IMR-90 (cell line): ENCODE measurements around the gene D2HGDH. TPM values are rescaled to one million over a fixed set of nuclear protein-coding genes. Genes with fewer than 3 reads are reported as not detected.

Experiments
- ATAC-seq: fragments of 200-7000 bp; cut with Tn5 transposase; 2 replicates; pipeline ENCODE4 v1.9.1; 2020; ENCODE audit warnings: low read depth, mild to moderate bottlenecking, moderate library complexity
- BruUV-seq: library from RNA; stranded (reverse); fragments of 400-500 nt; replicated peaks from 2 replicates; lab custom pipeline; 2021; lab: Mats Ljungman, UMichigan
- CTCF ChIA-PET: fragments of 300-600 bp; formaldehyde crosslinking; extraction: SDS; loops from one replicate; lab custom pipeline; 2021; ENCODE audit warnings: antibody characterized with exemption; lab: Yijun Ruan, JAX
- POLR2A ChIA-PET: fragments of 300-600 bp; sonication (Branson Sonifier 250); formaldehyde crosslinking; loops from one replicate; lab custom pipeline; 2022; ENCODE audit warnings: antibody characterized with exemption; ENCODE audit not compliant: unreplicated experiment; lab: Charles Lee
- DNase-seq: peaks from one replicate; pipeline ENCODE4 v3.0.0; 2013
- H2AFZ ChIP-seq: replicated peaks from 2 replicates; pipeline ENCODE3; 2013; ENCODE audit warnings: low read length, mild to moderate bottlenecking; ENCODE audit not compliant: poor library complexity
- H2AK5ac ChIP-seq: 2 replicates; pipeline ENCODE4 v1.6.1; 2013; ENCODE audit warnings: low read depth, low read length, inconsistent platforms
- H2AK9ac ChIP-seq: replicated peaks from 2 replicates; pipeline ENCODE3; 2013; ENCODE audit warnings: mild to moderate bottlenecking, low read depth, low read length, moderate library complexity; ENCODE audit not compliant: poor library complexity
- H2BK120ac ChIP-seq: 2 replicates; pipeline ENCODE4 v1.6.1; 2013; ENCODE audit warnings: low read depth, low read length, inconsistent platforms
- H2BK15ac ChIP-seq: 3 replicates; pipeline ENCODE4 v1.6.1; 2013; ENCODE audit warnings: low read depth, low read length, inconsistent platforms
- H2BK20ac ChIP-seq: 2 replicates; pipeline ENCODE4 v1.6.1; 2013; ENCODE audit warnings: low read depth, mild to moderate bottlenecking, inconsistent platforms, low read length, moderate library complexity
- H2BK5ac ChIP-seq: 2 replicates; pipeline ENCODE4 v1.6.1; 2013; ENCODE audit warnings: mild to moderate bottlenecking, low read depth, low read length, inconsistent platforms; ENCODE audit not compliant: poor library complexity, severe bottlenecking
- H3K14ac ChIP-seq: replicated peaks from 2 replicates; pipeline ENCODE4 v1.6.1; 2013; ENCODE audit warnings: low read depth, low read length, inconsistent platforms
- H3K18ac ChIP-seq: 2 replicates; pipeline ENCODE4 v1.6.1; 2013; ENCODE audit warnings: low read depth, low read length, control low read depth
- H3K23ac ChIP-seq: 2 replicates; pipeline ENCODE4 v1.6.1; 2013; ENCODE audit warnings: low read depth, low read length, inconsistent platforms
- H3K27ac ChIP-seq: 2 replicates; pipeline ENCODE4 v1.5.1; 2013; ENCODE audit warnings: mild to moderate bottlenecking, control low read depth, low read length; ENCODE audit not compliant: insufficient read depth
- H3K27me3 ChIP-seq: 2 replicates; pipeline ENCODE4 v1.6.1; 2013; ENCODE audit warnings: low read length; ENCODE audit not compliant: control insufficient read depth, insufficient read depth
- H3K36me3 ChIP-seq: 2 replicates; pipeline ENCODE4 v1.6.1; 2013; ENCODE audit warnings: low read length, mixed read lengths; ENCODE audit not compliant: control insufficient read depth, insufficient read depth
- H3K4ac ChIP-seq: 2 replicates; pipeline ENCODE4 v1.6.1; 2013; ENCODE audit warnings: low read depth, low read length, inconsistent platforms
- H3K4me1 ChIP-seq: 2 replicates; pipeline ENCODE4 v1.6.1; 2013; ENCODE audit warnings: low read length, mixed read lengths; ENCODE audit not compliant: control insufficient read depth, insufficient read depth
- H3K4me2 ChIP-seq: 2 replicates; pipeline ENCODE4 v1.6.1; 2013; ENCODE audit warnings: low read depth, mild to moderate bottlenecking, control low read depth, low read length, moderate library complexity
- H3K4me3 ChIP-seq: 2 replicates; pipeline ENCODE4 v1.5.1; 2013; ENCODE audit warnings: low read depth, mild to moderate bottlenecking, control low read depth, low read length, moderate library complexity; ENCODE audit not compliant: insufficient read depth
- H3K56ac ChIP-seq: 2 replicates; pipeline ENCODE4 v1.6.1; 2013; ENCODE audit warnings: low read length, inconsistent platforms; ENCODE audit not compliant: insufficient read depth; ENCODE audit errors: extremely low read depth
- H3K79me1 ChIP-seq, 2 experiments: 2 replicates each; pipeline ENCODE4 v1.6.1; 2013; ENCODE audit warnings: low read length in 2 of 2, inconsistent platforms in 1 of 2, low read depth in 1 of 2
- H3K9ac ChIP-seq: 2 replicates; pipeline ENCODE4 v1.6.1; 2013; ENCODE audit warnings: low read depth, low read length, control low read depth
- H3K9me1 ChIP-seq: 2 replicates; pipeline ENCODE4 v1.6.1; 2013; ENCODE audit warnings: low read length, inconsistent platforms; ENCODE audit not compliant: insufficient read depth
- H3K9me3 ChIP-seq: 2 replicates; pipeline ENCODE4 v1.6.1; 2013; ENCODE audit warnings: low read length; ENCODE audit not compliant: control insufficient read depth, insufficient read depth
- H4K20me1 ChIP-seq: 2 replicates; pipeline ENCODE4 v1.6.1; 2013; ENCODE audit warnings: low read length, inconsistent platforms; ENCODE audit not compliant: insufficient read depth
- H4K5ac ChIP-seq: 2 replicates; pipeline ENCODE4 v1.6.1; 2013; ENCODE audit warnings: mild to moderate bottlenecking, low read depth, low read length, control low read depth
- H4K8ac ChIP-seq, 2 experiments: 2 replicates each; pipeline ENCODE4 v1.6.1; 2013; ENCODE audit warnings: low read depth in 2 of 2, low read length in 2 of 2, control low read depth in 1 of 2, inconsistent platforms in 1 of 2
- H4K91ac ChIP-seq: 2 replicates; pipeline ENCODE4 v1.6.1; 2013; ENCODE audit warnings: low read depth, low read length, inconsistent platforms; ENCODE audit not compliant: insufficient read depth
- BHLHE40 ChIP-seq: fragments of 150-350 bp; IDR thresholded peaks from 2 replicates; pipeline ENCODE4 v1.6.1; 2016; ENCODE audit warnings: mild to moderate bottlenecking, low read depth, low read length
- CTCF ChIP-seq: conservative IDR thresholded peaks from 2 replicates; pipeline ENCODE4 v1.5.1; 2012; ENCODE audit warnings: mild to moderate bottlenecking, low read depth, low read length, improper control_type of control experiment
- MAZ ChIP-seq: IDR thresholded peaks from 2 replicates; pipeline ENCODE4 v1.6.1; 2012; ENCODE audit warnings: low read depth, mild to moderate bottlenecking, low read length, improper control_type of control experiment, moderate library complexity, borderline replicate concordance
- NFE2L2 ChIP-seq: fragments of 150-350 bp; IDR thresholded peaks from 2 replicates; pipeline ENCODE4 v1.6.1; 2016; ENCODE audit warnings: low read depth, mild to moderate bottlenecking, low read length
- SMC3 ChIP-seq: fragments of 150-350 bp; IDR thresholded peaks from 2 replicates; pipeline ENCODE4 v1.6.1; 2016; ENCODE audit warnings: low read depth, mild to moderate bottlenecking, antibody characterized with exemption, low read length, moderate library complexity
- USF2 ChIP-seq: fragments of 150-350 bp; IDR thresholded peaks from 2 replicates; pipeline ENCODE4 v1.6.1; 2017; ENCODE audit warnings: mild to moderate bottlenecking, antibody characterized with exemption, low read length, low read depth
- WGBS, 2 experiments: methylation state at CpG; one replicate each; pipeline versions ENCODE4 v1.1.5 to v1.1.7; 2013; ENCODE audit warnings: missing lambda C conversion rate in 2 of 2; ENCODE audit not compliant: insufficient read length in 1 of 2; ENCODE audit errors: extremely low coverage in 2 of 2; 5-methylcytosine and 5-hydroxymethylcytosine counted together
- dilution Hi-C: fragments of 300-500 bp; cut with HindIII; formaldehyde crosslinking; loops from one replicate; pipeline ENCODE4 v1.14.3; 2018; ENCODE audit warnings: low sequenced_read_pairs; ENCODE audit not compliant: unreplicated experiment
- in situ Hi-C: fragments of 300-500 bp; cut with MboI; formaldehyde crosslinking; loops from 3 replicates; pipeline ENCODE4 v1.14.3; 2019; ENCODE audit warnings: low sequenced_read_pairs, inconsistent platforms, mixed read lengths
- intact Hi-C: fragments of 100-400 bp; cut with micrococcal nuclease; formaldehyde crosslinking; loops from 2 replicates; pipeline ENCODE4 v1.10.0; 2022
- polyA plus RNA-seq, 3 experiments: library from polyadenylated mRNA; depleted of rRNA; stranded (reverse); fragments of >200 nt; gene quantifications; 2 replicates each; pipeline ENCODE4 v1.2.3, GENCODE V29; 2012; ENCODE audit warnings: low replicate concordance in 1 of 3
- total RNA-seq: library from RNA; depleted of rRNA; stranded (reverse); fragments of >200 nt; gene quantifications from 2 replicates; pipeline ENCODE4 v1.2.3, GENCODE V29; 2012

Gene D2HGDH
- total and polyA plus RNA-seq, 2 of the 4 experiments (the other 2 are of a cell fraction), result 6.3 to 22.1 TPM

- Histone ChIP-seq H4K8ac (peak overlapping the region; percentile 60 to 82; a peak in 2 of 4 replicates), H2AFZ (peak overlapping the region; percentile 93), H2BK20ac (no peak overlapping the region), H4K91ac (no peak overlapping the region), H2BK15ac (no peak overlapping the region), H3K4me1 (peaks cover 4% of the 10 kb centered on the region; the same call in 1 of the 2 replicates), H3K4me3 (peak overlapping the region; percentile 74), H3K9ac (peak overlapping the region; percentile 6; the same call in 1 of the 2 replicates), H4K5ac (no peak overlapping the region), H3K79me1 (peaks cover 9 to 26% of the 10 kb centered on the region in 2 experiments; a peak in 3 of 4 replicates), H3K4me2 (peak overlapping the region; percentile 40), H3K27ac (peak overlapping the region; percentile 82), H2BK5ac (no peak overlapping the region), H3K36me3 (peaks cover 9% of the 10 kb centered on the region), H3K9me3 (peaks cover 2% of the 10 kb centered on the region; the same call in 1 of the 2 replicates), H2AK9ac (peak overlapping the region; percentile 98), H4K20me1 (peaks cover 16% of the 10 kb centered on the region), H3K4ac (peak overlapping the region; percentile 28; the same call in 1 of the 2 replicates), H3K9me1 (peaks cover 7% of the 10 kb centered on the region; the same call in 1 of the 2 replicates), H3K27me3 (no peaks in the 10 kb centered on the region), H3K56ac (no peak overlapping the region), H3K23ac (no peak overlapping the region), H2AK5ac (0 out of 2 replicates have a peak overlapping the region, but pooled peaks have one; percentile 12), H2BK120ac (no peak overlapping the region), H3K18ac (no peak overlapping the region), H3K14ac (no peak overlapping the region; the same call in 1 of the 2 replicates)
- DNase-seq (peak; percentile 73), ATAC-seq (no peak)
- TF ChIP-seq BHLHE40 (peak; percentile 95), SMC3 (no peak), NFE2L2 (no peak), CTCF (peak; percentile 46), USF2 (peak; percentile 69), MAZ (no peak)
- intact Hi-C loops, result loop anchor here (10.0 kb wide), 1 partner anchor 174 kb away; no protein-coding TSS in a partner anchor
- WGBS, 2 experiments, result 0% methylated on average over 2 of the region's 17 CpGs; no CpG with 5 or more reads in 1 of the 2 experiments
- no TSS peak for BruUV-seq
- dilution Hi-C loops, result no loop called here
- ChIA-PET POLR2A (no interaction called here), CTCF (no interaction called here)
- in situ Hi-C loops, result no loop called here
These were observed 33.4 kb upstream of the D2HGDH start for GRCh38 chr2:241701149-241701398.
